Mesenchymal stem cell (in vitro differentiated cells and primary cell): ENCODE results near the gene WIPF3. TPM values are rescaled to one million over a fixed set of nuclear protein-coding genes. Genes with fewer than 3 reads are reported as not detected.

Source experiments
- DNase-seq: peaks from one replicate; pipeline ENCODE4 v3.0.0-alpha.2; 2013
- H2AFZ ChIP-seq: one replicate; pipeline ENCODE4 v1.6.1; 2013; ENCODE audit warnings: low read depth, mild to moderate bottlenecking, control low read depth, inconsistent platforms, low read length, moderate library complexity
- H2AK5ac ChIP-seq: 2 replicates; pipeline ENCODE4 v1.6.1; 2013; ENCODE audit warnings: low read length, moderate library complexity, mild to moderate bottlenecking, inconsistent platforms; ENCODE audit not compliant: severe bottlenecking
- H2BK120ac ChIP-seq: one replicate; pipeline ENCODE4 v1.6.1; 2013; ENCODE audit warnings: low read depth, mild to moderate bottlenecking, inconsistent platforms, low read length, moderate library complexity
- H2BK12ac ChIP-seq, 2 experiments: one replicate each; pipeline ENCODE4 v1.6.1; 2013; ENCODE audit warnings: inconsistent platforms in 2 of 2, low read length in 2 of 2, mild to moderate bottlenecking in 2 of 2, moderate library complexity in 2 of 2, control low read depth in 1 of 2
- H2BK15ac ChIP-seq: one replicate; pipeline ENCODE4 v1.6.1; 2013; ENCODE audit warnings: mild to moderate bottlenecking, low read depth, inconsistent platforms; ENCODE audit not compliant: poor library complexity, severe bottlenecking
- H2BK5ac ChIP-seq: 2 replicates; pipeline ENCODE4 v1.6.1; 2013; ENCODE audit warnings: low read depth, mild to moderate bottlenecking, low read length, control low read depth, inconsistent platforms; ENCODE audit not compliant: poor library complexity, severe bottlenecking
- H3K14ac ChIP-seq, 2 experiments: one replicate each; pipeline ENCODE4 v1.6.1; 2013; ENCODE audit warnings: inconsistent platforms in 2 of 2, low read length in 2 of 2, control low read depth in 1 of 2, mild to moderate bottlenecking in 1 of 2, moderate library complexity in 1 of 2
- H3K18ac ChIP-seq, 2 experiments: one replicate each; pipeline ENCODE4 v1.6.1; 2013; ENCODE audit warnings: inconsistent platforms in 2 of 2, low read length in 2 of 2, control low read depth in 1 of 2, low read depth in 1 of 2, mild to moderate bottlenecking in 1 of 2
- H3K23ac ChIP-seq, 2 experiments: one replicate each; pipeline ENCODE4 v1.6.1; 2013; ENCODE audit warnings: inconsistent platforms in 2 of 2, low read length in 2 of 2, mild to moderate bottlenecking in 2 of 2, moderate library complexity in 2 of 2, control low read depth in 1 of 2
- H3K27ac ChIP-seq: 2 replicates; pipeline ENCODE4 v1.5.1; 2013; ENCODE audit warnings: mild to moderate bottlenecking, moderate library complexity, low read length, control low read depth, inconsistent platforms; ENCODE audit not compliant: poor library complexity, severe bottlenecking
- H3K27me3 ChIP-seq, 2 experiments: 2 replicates each; pipeline versions ENCODE4 v1.6.1 to v1.7.0; 2013; ENCODE audit warnings: low read length in 2 of 2, mild to moderate bottlenecking in 2 of 2, moderate library complexity in 2 of 2, control low read depth in 1 of 2, inconsistent platforms in 1 of 2; ENCODE audit not compliant: control insufficient read depth in 1 of 2, insufficient read depth in 1 of 2
- H3K36me3 ChIP-seq, 2 experiments: 2 replicates each; pipeline versions ENCODE4 v1.6.1 to v1.7.0; 2013; ENCODE audit warnings: low read length in 2 of 2, control low read depth in 1 of 2, inconsistent platforms in 1 of 2, low read depth in 1 of 2, mild to moderate bottlenecking in 1 of 2; ENCODE audit not compliant: insufficient read depth in 2 of 2, control insufficient read depth in 1 of 2
- H3K4ac ChIP-seq, 2 experiments: one replicate each; pipeline ENCODE4 v1.6.1; 2013; ENCODE audit warnings: inconsistent platforms in 2 of 2, low read length in 2 of 2, mild to moderate bottlenecking in 2 of 2, moderate library complexity in 2 of 2, control low read depth in 1 of 2, low read depth in 1 of 2
- H3K4me1 ChIP-seq: 2 replicates; pipeline ENCODE4 v1.6.1; 2013; ENCODE audit warnings: low read depth, low read length, control low read depth; ENCODE audit not compliant: control insufficient read depth, insufficient read depth
- H3K4me2 ChIP-seq: 2 replicates; pipeline ENCODE4 v1.6.1; 2013; ENCODE audit warnings: low read length, mild to moderate bottlenecking, inconsistent platforms; ENCODE audit not compliant: poor library complexity, severe bottlenecking
- H3K4me3 ChIP-seq, 2 experiments: 2 replicates each; pipeline versions ENCODE4 v1.5.1 to v1.7.0; 2013; ENCODE audit warnings: low read length in 2 of 2, mild to moderate bottlenecking in 2 of 2, control low read depth in 1 of 2, low read depth in 1 of 2; ENCODE audit not compliant: insufficient read depth in 1 of 2
- H3K79me1 ChIP-seq: replicated peaks from 2 replicates; pipeline ENCODE4 v1.6.1; 2013; ENCODE audit warnings: mild to moderate bottlenecking, control low read depth, low read length, inconsistent platforms; ENCODE audit not compliant: poor library complexity, severe bottlenecking
- H3K9ac ChIP-seq: 2 replicates; pipeline ENCODE4 v1.7.0; 2013; ENCODE audit warnings: mild to moderate bottlenecking, low read length, moderate library complexity
- H3K9me3 ChIP-seq: 2 replicates; pipeline ENCODE4 v1.7.0; 2013; ENCODE audit warnings: mild to moderate bottlenecking, low read length; ENCODE audit not compliant: control insufficient read depth
- H4K8ac ChIP-seq: one replicate; pipeline ENCODE4 v1.6.1; 2013; ENCODE audit warnings: inconsistent platforms, mild to moderate bottlenecking, low read length, moderate library complexity
- H4K91ac ChIP-seq: one replicate; pipeline ENCODE4 v1.6.1; 2013; ENCODE audit warnings: mild to moderate bottlenecking, low read length, inconsistent platforms
- WGBS: methylation state at CpG from one replicate; pipeline ENCODE4 v1.1.7; 2013; ENCODE audit warnings: mixed read lengths; 5-methylcytosine and 5-hydroxymethylcytosine counted together
- polyA plus RNA-seq, 2 experiments: library from polyadenylated mRNA; stranded (reverse); fragments of 200-250 nt; gene quantifications; one replicate each; pipeline ENCODE4 v1.2.3, GENCODE V29; 2013

Gene WIPF3
- not detected for polyA plus RNA-seq (2013, experiment 1 of 2)
- polyA plus RNA-seq (2013, experiment 2 of 2) = not detected

GRCh38 chr7:29806208-29806994 is at the start of gene WIPF3:
Gene WIPF3, plus strand, starts transcription at chr7:29806508. Its CDS starts 28,217 bp downstream, at chr7:29834725.
- 4% methylated on average over 48 of the region's 99 CpGs for WGBS
- Histone ChIP-seq H3K79me1 (no peaks in the 10 kb centered on the region), H2BK12ac (no peak within 1 kb of the TSS), H3K4ac (no peak within 1 kb of the TSS), H2BK5ac (no peak within 1 kb of the TSS), H3K23ac (peak within 1 kb of the TSS in 1 of 2 experiments; percentile 42), H3K27ac (no peak within 1 kb of the TSS), H3K4me2 (peak within 1 kb of the TSS; percentile 93), H2AK5ac (no peak within 1 kb of the TSS), H3K9ac (no peak within 1 kb of the TSS), H2AFZ (no peak within 1 kb of the TSS), H3K27me3 (peaks cover 78 to 86% of the 10 kb centered on the region in 2 experiments), H3K14ac (no peak within 1 kb of the TSS), H3K4me3 (peak within 1 kb of the TSS; percentile 47 to 56), H2BK120ac (no peak within 1 kb of the TSS), H4K91ac (no peak within 1 kb of the TSS), H3K9me3 (no peaks in the 10 kb centered on the region), H2BK15ac (no peak within 1 kb of the TSS), H3K18ac (no peak within 1 kb of the TSS), H4K8ac (no peak within 1 kb of the TSS), H3K36me3 (no peaks in the 10 kb centered on the region), H3K4me1 (peaks cover 16% of the 10 kb centered on the region)
- peak; percentile 9 for DNase-seq

- no peak for DNase-seq
- Histone ChIP-seq H4K8ac (no peak overlapping the region), H3K18ac (no peak overlapping the region), H3K4ac (no peak overlapping the region), H3K23ac (no peak overlapping the region), H3K27me3 (peaks cover 14 to 23% of the 10 kb centered on the region in 2 experiments), H4K91ac (no peak overlapping the region), H3K27ac (no peak overlapping the region), H2AK5ac (no peak overlapping the region), H3K4me1 (peaks cover 4% of the 10 kb centered on the region), H3K79me1 (no peaks in the 10 kb centered on the region), H3K9me3 (peaks cover 3% of the 10 kb centered on the region), H2AFZ (no peak overlapping the region), H3K9ac (no peak overlapping the region), H3K36me3 (no peaks in the 10 kb centered on the region), H3K14ac (no peak overlapping the region), H2BK120ac (no peak overlapping the region), H3K4me3 (no peak overlapping the region), H2BK5ac (no peak overlapping the region), H3K4me2 (no peak overlapping the region), H2BK15ac (no peak overlapping the region), H2BK12ac (no peak overlapping the region)
- no CpG with 5 or more reads among the region's 1 CpG for WGBS
These were observed 43.0 kb upstream of the WIPF3 start for GRCh38 chr7:29763266-29763665.

GRCh38 chr7:29764227-29764626 is 42.1 kb upstream of the WIPF3 start:
- Histone ChIP-seq H3K4ac (no peak overlapping the region), H3K9ac (no peak overlapping the region), H2BK12ac (no peak overlapping the region), H3K4me3 (no peak overlapping the region), H2BK5ac (no peak overlapping the region), H3K27ac (no peak overlapping the region), H4K8ac (no peak overlapping the region), H3K23ac (no peak overlapping the region), H3K9me3 (peaks cover 3% of the 10 kb centered on the region), H2AK5ac (no peak overlapping the region), H3K14ac (no peak overlapping the region), H2AFZ (no peak overlapping the region), H3K27me3 (peaks cover 14 to 23% of the 10 kb centered on the region in 2 experiments), H3K4me1 (peaks cover 4% of the 10 kb centered on the region), H4K91ac (no peak overlapping the region), H3K36me3 (no peaks in the 10 kb centered on the region), H3K4me2 (no peak overlapping the region), H2BK120ac (no peak overlapping the region), H3K79me1 (no peaks in the 10 kb centered on the region), H3K18ac (no peak overlapping the region), H2BK15ac (no peak overlapping the region)
- WGBS = 39% methylated on average over 2 of the region's 2 CpGs
- DNase-seq = no peak

- Histone ChIP-seq H3K79me1 (no peaks in the 10 kb centered on the region), H2BK15ac (no peak overlapping the region)
These were observed 40.8 kb upstream of the WIPF3 start for GRCh38 chr7:29765490-29765889.

More at GRCh38 chr7:29765490-29765889, 40.8 kb upstream of the WIPF3 start:
- Histone ChIP-seq H3K4me1 (peaks cover 4% of the 10 kb centered on the region), H3K27ac (no peak overlapping the region), H3K4me2 (no peak overlapping the region), H4K91ac (no peak overlapping the region), H3K27me3 (peaks cover 14 to 25% of the 10 kb centered on the region in 2 experiments), H3K9me3 (peaks cover 3% of the 10 kb centered on the region), H2BK5ac (no peak overlapping the region), H3K4ac (no peak overlapping the region), H3K14ac (no peak overlapping the region), H3K18ac (no peak overlapping the region), H2BK120ac (no peak overlapping the region), H2BK12ac (no peak overlapping the region), H3K4me3 (no peak overlapping the region), H3K23ac (no peak overlapping the region), H2AFZ (no peak overlapping the region), H3K36me3 (no peaks in the 10 kb centered on the region), H4K8ac (no peak overlapping the region), H2AK5ac (no peak overlapping the region), H3K9ac (no peak overlapping the region)
- no peak for DNase-seq
- 39% methylated on average over 4 of the region's 5 CpGs for WGBS
